ENCODE results near the gene IFNA13. TPM values are rescaled to one million over a fixed set of nuclear protein-coding genes. Genes with fewer than 3 reads are reported as not detected.
A peak's percentile ranks its signal among the peaks of the same experiment; 100 is the strongest.

Gene IFNA13
- total and polyA plus RNA-seq, 2 of the 13 experiments (the other 11 are each of a cell fraction or from before 2014, with no cell fraction given): not detected

- TF ChIP-seq, protein P1, sequence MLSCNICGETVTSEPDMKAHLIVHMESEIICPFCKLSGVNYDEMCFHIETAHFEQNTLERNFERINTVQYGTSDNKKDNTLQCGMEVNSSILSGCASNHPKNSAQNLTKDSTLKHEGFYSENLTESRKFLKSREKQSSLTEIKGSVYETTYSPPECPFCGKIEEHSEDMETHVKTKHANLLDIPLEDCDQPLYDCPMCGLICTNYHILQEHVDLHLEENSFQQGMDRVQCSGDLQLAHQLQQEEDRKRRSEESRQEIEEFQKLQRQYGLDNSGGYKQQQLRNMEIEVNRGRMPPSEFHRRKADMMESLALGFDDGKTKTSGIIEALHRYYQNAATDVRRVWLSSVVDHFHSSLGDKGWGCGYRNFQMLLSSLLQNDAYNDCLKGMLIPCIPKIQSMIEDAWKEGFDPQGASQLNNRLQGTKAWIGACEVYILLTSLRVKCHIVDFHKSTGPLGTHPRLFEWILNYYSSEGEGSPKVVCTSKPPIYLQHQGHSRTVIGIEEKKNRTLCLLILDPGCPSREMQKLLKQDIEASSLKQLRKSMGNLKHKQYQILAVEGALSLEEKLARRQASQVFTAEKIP (CRISPR knock-in tag; IDR thresholded peaks at IDR 0.05; ENCODE audit: borderline replicate concordance): no peak
- peak; percentile 86 for TF ChIP-seq ZNF143 (CRISPR knock-in tag; IDR thresholded peaks at IDR 0.05)
- TF ChIP-seq SETDB1 (CRISPR knock-in tag; IDR thresholded peaks at IDR 0.05; ENCODE audit: borderline replicate concordance): no peak
- TF ChIP-seq, protein P2, sequence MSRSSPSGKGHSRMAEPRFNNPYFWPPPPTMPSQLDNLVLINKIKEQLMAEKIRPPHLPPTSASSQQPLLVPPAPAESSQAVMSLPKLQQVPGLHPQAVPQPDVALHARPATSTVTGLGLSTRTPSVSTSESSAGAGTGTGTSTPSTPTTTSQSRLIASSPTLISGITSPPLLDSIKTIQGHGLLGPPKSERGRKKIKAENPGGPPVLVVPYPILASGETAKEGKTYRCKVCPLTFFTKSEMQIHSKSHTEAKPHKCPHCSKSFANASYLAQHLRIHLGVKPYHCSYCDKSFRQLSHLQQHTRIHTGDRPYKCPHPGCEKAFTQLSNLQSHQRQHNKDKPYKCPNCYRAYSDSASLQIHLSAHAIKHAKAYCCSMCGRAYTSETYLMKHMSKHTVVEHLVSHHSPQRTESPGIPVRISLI (CRISPR knock-in tag; IDR thresholded peaks at IDR 0.05; ENCODE audit: borderline replicate concordance): no peak
- peak; percentile 77; the same call in 1 of the 2 replicates for TF ChIP-seq ISL2 (CRISPR knock-in tag; IDR thresholded peaks at IDR 0.05)
- TF ChIP-seq ZNF891 (CRISPR knock-in tag; IDR thresholded peaks at IDR 0.05): peak; percentile 51; the same call in 1 of the 2 replicates
- no peak for TF ChIP-seq PHF5A (CRISPR knock-in tag; IDR thresholded peaks at IDR 0.05; ENCODE audit: low read depth, unreplicated experiment)
- TF ChIP-seq KLF16 (CRISPR knock-in tag; IDR thresholded peaks at IDR 0.05): peak in 1 of 2 experiments; percentile 62; a peak in 1 of 4 replicates
- 0 out of 2 replicates have a peak, but pooled peaks have one; percentile 31 for TF ChIP-seq XBP1 (CRISPR knock-in tag; IDR thresholded peaks at IDR 0.05)
- no peak for TF ChIP-seq SKIL (CRISPR knock-in tag; IDR thresholded peaks at IDR 0.05; ENCODE audit: borderline replicate concordance)
- peak; percentile 65; the same call in 1 of the 2 replicates for TF ChIP-seq ZNF441 (CRISPR knock-in tag; IDR thresholded peaks at IDR 0.05; ENCODE audit: borderline replicate concordance)
- peak; percentile 90; the same call in 1 of the 2 replicates for TF ChIP-seq TP53 (CRISPR knock-in tag; conservative IDR thresholded peaks at IDR 0.05)
- TF ChIP-seq IRF2 (CRISPR knock-in tag; IDR thresholded peaks at IDR 0.05): 0 out of 2 replicates have a peak, but pooled peaks have one; percentile 13
- 0 out of 2 replicates have a peak, but pooled peaks have one; percentile 22 for TF ChIP-seq ATF2 (CRISPR knock-in tag; IDR thresholded peaks at IDR 0.05)
- TF ChIP-seq SNAI1 (CRISPR knock-in tag; IDR thresholded peaks at IDR 0.05; ENCODE audit: borderline replicate concordance): 0 out of 2 replicates have a peak, but pooled peaks have one; percentile 40
- TF ChIP-seq JUND (CRISPR knock-in tag; IDR thresholded peaks at IDR 0.05): peak; percentile 44; the same call in 1 of the 2 replicates
- TF ChIP-seq GZF1 (CRISPR knock-in tag; IDR thresholded peaks at IDR 0.05): 0 out of 2 replicates have a peak, but pooled peaks have one; percentile 28
- no peak for TF ChIP-seq ZNF616 (CRISPR knock-in tag; IDR thresholded peaks at IDR 0.05; ENCODE audit: low read depth)
- no peak for TF ChIP-seq TRIM24 (CRISPR knock-in tag; IDR thresholded peaks at IDR 0.05)
- no peak for TF ChIP-seq ESRRA (CRISPR knock-in tag; IDR thresholded peaks at IDR 0.05; ENCODE audit: low read depth)
- 0 out of 2 replicates have a peak, but pooled peaks have one; percentile 25 for TF ChIP-seq NRL (CRISPR knock-in tag; IDR thresholded peaks at IDR 0.05; ENCODE audit: borderline replicate concordance)
- no peak for TF ChIP-seq ZNF235 (CRISPR knock-in tag; IDR thresholded peaks at IDR 0.05; ENCODE audit: borderline replicate concordance)
Measured at GRCh38 chr9:21334701-21335632, 32.9 kb downstream of the IFNA13 start, which contains the start of gene KLHL9 (continued).
